ENCODE measurements around the gene ADD2.

ADD2 gene

GRCh38 chr2:70698847-70699246 is 69.2 kb downstream of the ADD2 start:
- no peak for DNase-seq (ENCODE audit: low spot score)

GRCh38 chr2:70697603-70698383 is 70.2 kb downstream of the ADD2 start:
- DNase-seq (ENCODE audit: low spot score), result no peak

- no peak for DNase-seq (ENCODE audit: low spot score)
These were observed 71.9 kb downstream of the ADD2 start for GRCh38 chr2:70696142-70696541.

GRCh38 chr2:70692256-70692655 is 75.7 kb downstream of the ADD2 start:
- DNase-seq (ENCODE audit: low spot score), result no peak

- no peak for DNase-seq (ENCODE audit: low spot score)
These were observed 76.4 kb downstream of the ADD2 start for GRCh38 chr2:70691497-70692140.

- DNase-seq (ENCODE audit: low spot score), result no peak
These were observed 77.2 kb downstream of the ADD2 start for GRCh38 chr2:70690846-70691245.

- DNase-seq (ENCODE audit: low spot score), result no peak
These were observed 79.6 kb downstream of the ADD2 start for GRCh38 chr2:70688427-70688826.

GRCh38 chr2:70687461-70687795 is 80.6 kb downstream of the ADD2 start:
- no peak for DNase-seq (ENCODE audit: low spot score)

- peak; percentile 80 for DNase-seq (ENCODE audit: low spot score)
These were observed 81.2 kb downstream of the ADD2 start for GRCh38 chr2:70686577-70687460.

- DNase-seq (ENCODE audit: low spot score), result peak; percentile 98
These were observed 82.2 kb downstream of the ADD2 start for GRCh38 chr2:70685771-70686171.

GRCh38 chr2:70684846-70685622 is 83.0 kb downstream of the ADD2 start:
- peak; percentile 55 for DNase-seq (ENCODE audit: low spot score)

GRCh38 chr2:70683455-70683854 is 84.5 kb downstream of the ADD2 start:
- no peak for DNase-seq (ENCODE audit: low spot score)

GRCh38 chr2:70680735-70681134 is 87.3 kb downstream of the ADD2 start:
- DNase-seq (ENCODE audit: low spot score), result peak; percentile 44

- no peak for DNase-seq (ENCODE audit: low spot score)
These were observed 88.7 kb downstream of the ADD2 start for GRCh38 chr2:70679259-70679658.

GRCh38 chr2:70678576-70679143 is 89.3 kb downstream of the ADD2 start:
- no peak for DNase-seq (ENCODE audit: low spot score)

- no peak for DNase-seq (ENCODE audit: low spot score)
These were observed 91.5 kb downstream of the ADD2 start for GRCh38 chr2:70676301-70677035.

- DNase-seq (ENCODE audit: low spot score), result no peak
These were observed 92.1 kb downstream of the ADD2 start for GRCh38 chr2:70675862-70676261.

- DNase-seq (ENCODE audit: low spot score), result no peak
These were observed 93.2 kb downstream of the ADD2 start for GRCh38 chr2:70674636-70675430.

GRCh38 chr2:70673041-70673647 is 94.9 kb downstream of the ADD2 start:
- DNase-seq (ENCODE audit: low spot score), result no peak

All from cerebellar cortex (tissue), 1 donor.